H1 (cell line): ENCODE data around the gene MYOM1. TPM values are rescaled to one million over a fixed set of nuclear protein-coding genes. Genes with fewer than 3 reads are reported as not detected.

Experiments used
- ASH2L ChIP-seq: fragments of 200-600, 300-600 bp; sonication (generic); IDR thresholded peaks from one replicate; pipeline ENCODE4 v1.7.1; 2017; ENCODE audit warnings: low read length
- CHD2 ChIP-seq: IDR thresholded peaks from 2 replicates; pipeline ENCODE4 v1.6.1; 2012; ENCODE audit warnings: low read length, improper control_type of control experiment
- CHD7 ChIP-seq: fragments of 300-600 bp; sonication (generic); IDR thresholded peaks from 2 replicates; pipeline ENCODE4 v1.7.1; 2012; ENCODE audit warnings: low read length, moderate library complexity, mild to moderate bottlenecking, inconsistent platforms; ENCODE audit not compliant: insufficient replicate concordance
- HDAC6 ChIP-seq: IDR thresholded peaks from one replicate; pipeline ENCODE4 v1.7.1; 2012; ENCODE audit warnings: low read depth, mild to moderate bottlenecking, inconsistent platforms, low read length, moderate library complexity
- SAP30 ChIP-seq: fragments of 300-600 bp; sonication (generic); IDR thresholded peaks from 2 replicates; pipeline ENCODE4 v1.7.1; 2012; ENCODE audit warnings: low read length, moderate library complexity, mild to moderate bottlenecking, inconsistent platforms; ENCODE audit not compliant: insufficient read depth, insufficient replicate concordance
- TBP ChIP-seq: IDR thresholded peaks from 2 replicates; pipeline ENCODE4 v1.6.1; 2011; ENCODE audit warnings: low read depth, low read length, improper control_type of control experiment
- polyA plus RNA-seq, 7 experiments: library from polyadenylated mRNA; depleted of rRNA in 3 of 7; stranded (reverse) in 5 of 7; unstranded in 2 of 7; fragments of >200 nt in 5 of 7; fragments of 200-250 nt in 2 of 7; gene quantifications; 1 replicate in 5 of 7; 2 replicates in 1 of 7; 4 replicates in 1 of 7; pipeline versions ENCODE4 v1.2.1 to v1.2.3, GENCODE V29; 2011 to 2013; ENCODE audit warnings: missing spikeins in 2 of 7, mixed read lengths in 2 of 7
- total RNA-seq: library from RNA; stranded (reverse); fragmentation: NEBNext Ultra II Directional; extraction: Animal tissue kit (Norgen Biotek cat#: 25700); gene quantifications from 2 replicates; pipeline ENCODE4 v1.2.1, GENCODE V29; 2021
- TF ChIP-seq, protein P1 (sequence below), 3 experiments: IDR thresholded peaks; 1 replicate in 2 of 3; 2 replicates in 1 of 3; pipeline versions ENCODE4 v1.5.1 to v1.6.1; 2011; ENCODE audit warnings: low read length in 3 of 3, mild to moderate bottlenecking in 3 of 3, inconsistent platforms in 2 of 3, low read depth in 1 of 3, moderate library complexity in 1 of 3; ENCODE audit not compliant: insufficient read depth in 1 of 3; ENCODE audit errors: control extremely low read depth in 1 of 3

MYOM1 gene
- total and polyA plus RNA-seq, 2 of the 8 experiments (the other 6 are each of a cell fraction or from before 2014, with no cell fraction given): 0.06 to 0.32 TPM

DNA sequence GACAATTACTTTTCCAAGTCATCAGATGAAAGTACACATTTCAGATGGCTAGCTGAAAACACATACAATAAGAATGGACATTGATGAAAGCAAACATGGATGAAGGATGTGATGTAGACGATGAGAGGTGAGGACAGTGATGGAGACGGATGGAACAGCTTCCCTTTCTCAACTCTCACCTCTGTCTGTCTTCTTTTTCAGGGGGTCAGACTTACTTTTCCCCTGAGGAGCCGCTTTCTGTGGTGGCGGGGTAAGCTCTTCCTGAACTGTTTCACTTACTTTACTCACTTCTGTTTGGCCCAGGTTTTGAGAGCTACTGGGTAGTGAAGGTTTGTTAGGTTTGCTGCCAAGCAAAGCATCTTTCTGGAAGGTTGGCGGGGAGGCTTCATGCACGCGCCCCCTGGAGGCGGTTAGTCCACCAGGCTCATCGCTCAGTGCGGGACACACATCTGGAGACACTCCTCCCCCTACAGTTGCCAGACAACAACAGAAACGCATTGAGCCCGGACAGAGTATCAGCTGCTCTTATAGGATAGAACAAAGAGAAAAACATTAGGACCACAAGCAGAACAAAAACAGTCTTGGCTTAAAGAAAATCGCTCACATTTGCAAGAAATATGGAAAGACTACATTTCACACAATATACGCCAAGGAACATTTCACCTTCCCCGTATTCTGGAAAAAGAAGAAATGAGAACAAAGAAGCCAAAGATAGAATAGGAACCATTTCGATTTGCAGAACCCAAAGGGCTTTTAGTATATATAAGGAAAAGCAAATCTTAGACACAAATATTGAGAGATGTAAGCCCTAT, 90.5 kb downstream of the MYOM1 start (continued):
- TF ChIP-seq, protein P1, sequence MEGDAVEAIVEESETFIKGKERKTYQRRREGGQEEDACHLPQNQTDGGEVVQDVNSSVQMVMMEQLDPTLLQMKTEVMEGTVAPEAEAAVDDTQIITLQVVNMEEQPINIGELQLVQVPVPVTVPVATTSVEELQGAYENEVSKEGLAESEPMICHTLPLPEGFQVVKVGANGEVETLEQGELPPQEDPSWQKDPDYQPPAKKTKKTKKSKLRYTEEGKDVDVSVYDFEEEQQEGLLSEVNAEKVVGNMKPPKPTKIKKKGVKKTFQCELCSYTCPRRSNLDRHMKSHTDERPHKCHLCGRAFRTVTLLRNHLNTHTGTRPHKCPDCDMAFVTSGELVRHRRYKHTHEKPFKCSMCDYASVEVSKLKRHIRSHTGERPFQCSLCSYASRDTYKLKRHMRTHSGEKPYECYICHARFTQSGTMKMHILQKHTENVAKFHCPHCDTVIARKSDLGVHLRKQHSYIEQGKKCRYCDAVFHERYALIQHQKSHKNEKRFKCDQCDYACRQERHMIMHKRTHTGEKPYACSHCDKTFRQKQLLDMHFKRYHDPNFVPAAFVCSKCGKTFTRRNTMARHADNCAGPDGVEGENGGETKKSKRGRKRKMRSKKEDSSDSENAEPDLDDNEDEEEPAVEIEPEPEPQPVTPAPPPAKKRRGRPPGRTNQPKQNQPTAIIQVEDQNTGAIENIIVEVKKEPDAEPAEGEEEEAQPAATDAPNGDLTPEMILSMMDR (IDR thresholded peaks at IDR 0.05; ENCODE audit: control extremely low read depth in 1 of 3, insufficient read depth in 1 of 3, low read depth in 1 of 3, low read length in 3 of 3): peak; percentile 95 to 96 (median 96)
- TF ChIP-seq CHD2 (peak; percentile 41; the same call in 1 of the 2 replicates), HDAC6 (no peak), TBP (no peak), ASH2L (peak; percentile 53), CHD7 (no peak), SAP30 (no peak)
